Measurements from ENCODE around the gene HDAC7.

HDAC7 gene

DNA sequence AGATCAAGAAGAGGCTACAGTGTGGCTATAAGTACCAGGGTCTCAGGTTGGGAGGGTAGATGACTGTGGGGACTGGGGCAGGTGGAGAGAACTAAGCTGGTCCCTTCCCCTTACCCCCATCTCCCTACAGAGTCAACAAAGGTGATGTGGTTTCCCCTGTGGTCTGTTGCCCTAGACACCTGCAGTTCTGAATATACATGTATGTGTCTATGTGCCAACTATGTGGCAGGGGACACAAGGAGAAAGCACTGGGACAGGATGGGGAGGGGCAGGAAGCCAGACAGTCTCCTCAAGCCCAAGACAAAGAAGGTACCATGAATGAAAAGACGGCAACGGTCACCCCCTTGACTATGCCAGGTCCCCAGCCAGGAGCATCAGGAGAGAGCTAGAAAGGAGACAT is 4.5 kb upstream of the HDAC7 start:
- TF ChIP-seq, protein P1, sequence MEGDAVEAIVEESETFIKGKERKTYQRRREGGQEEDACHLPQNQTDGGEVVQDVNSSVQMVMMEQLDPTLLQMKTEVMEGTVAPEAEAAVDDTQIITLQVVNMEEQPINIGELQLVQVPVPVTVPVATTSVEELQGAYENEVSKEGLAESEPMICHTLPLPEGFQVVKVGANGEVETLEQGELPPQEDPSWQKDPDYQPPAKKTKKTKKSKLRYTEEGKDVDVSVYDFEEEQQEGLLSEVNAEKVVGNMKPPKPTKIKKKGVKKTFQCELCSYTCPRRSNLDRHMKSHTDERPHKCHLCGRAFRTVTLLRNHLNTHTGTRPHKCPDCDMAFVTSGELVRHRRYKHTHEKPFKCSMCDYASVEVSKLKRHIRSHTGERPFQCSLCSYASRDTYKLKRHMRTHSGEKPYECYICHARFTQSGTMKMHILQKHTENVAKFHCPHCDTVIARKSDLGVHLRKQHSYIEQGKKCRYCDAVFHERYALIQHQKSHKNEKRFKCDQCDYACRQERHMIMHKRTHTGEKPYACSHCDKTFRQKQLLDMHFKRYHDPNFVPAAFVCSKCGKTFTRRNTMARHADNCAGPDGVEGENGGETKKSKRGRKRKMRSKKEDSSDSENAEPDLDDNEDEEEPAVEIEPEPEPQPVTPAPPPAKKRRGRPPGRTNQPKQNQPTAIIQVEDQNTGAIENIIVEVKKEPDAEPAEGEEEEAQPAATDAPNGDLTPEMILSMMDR (IDR thresholded peaks at IDR 0.05; ENCODE audit: low read depth, low read length, missing control alignments): no peak
- H3K4me3 ChIP-seq (ENCODE audit: low read depth, low read length): no peak overlapping the region
- DNase-seq (ENCODE audit: low read depth): no peak
- in situ Hi-C loops (cut with HindIII; ENCODE audit: low sequenced_read_pairs): no loop called here

DNA sequence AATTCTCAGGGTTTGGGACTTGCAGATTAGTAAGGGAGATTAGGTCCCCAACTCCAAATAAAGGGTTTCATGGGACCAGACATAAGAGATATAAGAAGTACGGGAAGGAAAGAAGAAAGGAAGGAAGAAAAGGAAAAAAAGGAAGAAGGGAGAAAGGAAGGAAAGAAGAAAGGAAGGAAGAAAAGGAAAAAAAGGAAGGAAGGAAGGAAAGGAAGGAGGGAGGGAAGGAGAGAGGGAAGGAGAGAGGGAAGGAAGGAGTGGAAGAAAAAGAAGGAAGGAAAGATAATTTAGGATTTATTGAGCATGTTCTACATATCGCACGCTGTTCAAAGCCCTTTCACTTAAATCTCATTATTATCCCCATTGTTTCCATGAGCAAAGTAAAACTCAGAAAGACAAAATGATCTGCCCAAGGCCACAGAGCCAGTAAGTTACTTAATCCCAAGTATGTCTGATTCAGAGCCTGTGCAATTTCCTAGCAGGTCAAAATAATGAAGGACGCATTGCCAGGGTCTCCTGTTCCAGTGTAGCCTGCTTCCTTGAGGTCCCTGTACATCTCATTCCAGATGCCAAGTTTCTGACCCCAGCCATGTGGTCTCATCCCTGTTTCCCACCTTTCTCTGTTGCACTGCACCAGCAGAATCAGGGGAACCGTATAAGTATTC is 3.9 kb upstream of the HDAC7 start:
- no peak overlapping the region for H3K4me3 ChIP-seq (ENCODE audit: low read depth, low read length)
- in situ Hi-C loops (cut with HindIII; ENCODE audit: low sequenced_read_pairs): no loop called here
- DNase-seq (ENCODE audit: low read depth): no peak
- TF ChIP-seq, protein P1 (IDR thresholded peaks at IDR 0.05; ENCODE audit: low read depth, low read length, missing control alignments): no peak

DNA sequence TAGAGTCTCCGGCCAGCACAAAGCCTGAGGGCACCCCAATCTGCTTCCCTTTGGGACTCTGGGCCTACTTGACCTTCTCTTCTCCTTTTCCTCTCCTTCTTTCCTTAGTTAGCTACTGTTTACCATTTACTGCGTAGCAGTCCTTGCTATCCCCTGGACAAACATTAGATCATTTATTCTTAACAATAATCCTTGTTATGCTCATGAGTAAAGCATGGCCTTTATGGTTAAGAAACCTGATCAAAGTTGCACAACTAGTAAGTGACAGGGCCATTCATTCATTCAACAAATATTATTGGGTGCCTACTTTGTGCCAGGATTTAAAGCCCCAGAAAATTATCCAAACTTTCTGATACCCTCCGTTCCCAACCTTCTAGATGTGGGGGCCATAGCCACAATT is 3.2 kb upstream of the HDAC7 start:
- in situ Hi-C loops (cut with HindIII; ENCODE audit: low sequenced_read_pairs): no loop called here

DNA sequence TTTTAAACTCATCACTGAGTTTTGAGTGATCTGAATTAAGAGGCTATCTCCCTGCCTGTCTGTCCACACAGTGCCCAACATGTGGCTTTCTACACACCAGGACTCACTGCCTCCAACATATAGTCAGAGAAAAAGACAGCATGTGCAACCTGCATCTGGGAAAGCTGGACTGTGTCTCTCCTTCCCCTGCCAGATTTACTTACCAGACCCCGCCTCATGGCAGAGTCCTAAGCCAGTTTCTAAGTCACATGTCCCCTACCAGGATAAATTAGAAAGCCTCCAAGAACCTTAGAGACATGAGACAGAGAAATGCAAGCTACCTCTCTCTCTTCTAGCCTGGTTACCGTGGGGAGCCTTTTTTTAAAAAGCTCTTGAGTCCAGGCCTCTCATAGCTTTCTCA is 2.7 kb upstream of the HDAC7 start:
- no peak overlapping the region for H3K4me3 ChIP-seq (ENCODE audit: low read depth, low read length)
- in situ Hi-C loops (cut with HindIII; ENCODE audit: low sequenced_read_pairs): no loop called here
- DNase-seq (ENCODE audit: low read depth): no peak
- TF ChIP-seq, protein P1 (IDR thresholded peaks at IDR 0.05; ENCODE audit: low read depth, low read length, missing control alignments): no peak

More for the DNA sequence above, 3.2 kb upstream of the HDAC7 start:
- TF ChIP-seq, protein P1 (IDR thresholded peaks at IDR 0.05; ENCODE audit: low read depth, low read length, missing control alignments): no peak
- H3K4me3 ChIP-seq (ENCODE audit: low read depth, low read length): no peak overlapping the region
- DNase-seq (ENCODE audit: low read depth): no peak

DNA sequence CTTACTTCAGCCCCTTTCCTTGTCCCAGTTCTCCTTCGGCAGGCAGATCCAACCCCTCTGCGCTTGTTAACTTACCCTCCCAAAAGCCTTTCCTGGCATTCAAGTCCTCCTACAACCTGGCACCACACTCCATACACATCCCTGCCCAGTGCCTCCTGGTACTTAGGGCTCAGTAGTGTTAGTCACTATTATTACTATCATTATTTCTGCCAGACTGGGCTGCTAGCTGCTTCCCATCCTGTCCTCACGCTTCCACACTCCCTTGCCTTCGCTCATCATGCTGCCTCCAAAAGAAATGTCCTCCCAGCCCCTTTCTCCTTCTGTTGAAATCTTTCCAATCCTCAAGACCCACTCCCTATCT is 1.6 kb upstream of the HDAC7 start:
- TF ChIP-seq, protein P1 (IDR thresholded peaks at IDR 0.05; ENCODE audit: low read depth, low read length, missing control alignments): no peak

DNA sequence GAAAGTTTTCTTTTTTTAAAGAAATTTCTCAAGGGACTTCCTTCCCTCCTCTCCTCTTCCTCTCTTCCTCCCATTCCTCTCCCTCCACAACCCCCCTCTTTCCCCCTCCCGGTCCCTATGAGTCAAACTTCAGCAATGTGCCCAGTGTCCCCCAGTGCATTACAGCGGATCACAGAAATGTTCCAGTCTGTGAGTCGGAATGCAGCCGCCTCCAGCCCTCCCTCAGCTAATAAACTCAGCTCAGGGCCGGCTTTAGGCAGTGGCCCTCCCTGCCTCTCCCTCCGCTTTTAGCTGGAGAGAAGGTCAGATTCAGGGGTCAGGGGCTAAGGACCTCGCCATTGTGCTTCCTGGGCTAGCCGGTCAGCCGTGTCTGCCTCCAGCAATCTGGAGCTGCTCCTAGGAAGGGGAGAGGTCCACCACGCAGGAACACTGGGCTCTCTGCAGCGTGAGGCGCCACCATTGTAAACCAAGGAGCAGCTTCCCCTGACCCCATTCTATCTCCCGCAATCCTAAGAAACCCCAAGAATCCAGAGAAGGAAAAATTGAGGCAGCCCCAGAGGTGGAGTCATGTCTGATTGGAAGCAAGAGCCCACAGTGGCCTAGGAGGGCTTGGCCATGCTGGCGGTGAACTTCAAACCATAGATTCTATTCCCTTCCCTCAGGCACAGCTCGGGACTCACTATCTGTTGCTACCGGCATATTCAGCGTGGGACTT is 1.1 kb upstream of the HDAC7 start:
- in situ Hi-C loops (cut with HindIII; ENCODE audit: low sequenced_read_pairs): no loop called here
- TF ChIP-seq, protein P1 (IDR thresholded peaks at IDR 0.05; ENCODE audit: low read depth, low read length, missing control alignments): no peak
- DNase-seq (ENCODE audit: low read depth): peak; percentile 90
- H3K4me3 ChIP-seq (ENCODE audit: low read depth, low read length): peak overlapping the region; percentile 64

More for the DNA sequence above, 1.6 kb upstream of the HDAC7 start:
- no peak overlapping the region for H3K4me3 ChIP-seq (ENCODE audit: low read depth, low read length)
- no peak for DNase-seq (ENCODE audit: low read depth)
- in situ Hi-C loops (cut with HindIII; ENCODE audit: low sequenced_read_pairs): no loop called here
